GM19438 (cell line): ENCODE results near the gene RNF4.
"Not testable (repeated sequence)": the region's sequence is repeated elsewhere in the genome, so short reads cannot be mapped to it uniquely, and the experiment has no call there.

Source experiments
- ATAC-seq: cut with Tn5 transposase; IDR thresholded peaks from one replicate; pipeline ENCODE4 v1.9.1; 2021; ENCODE audit warnings: low read depth; ENCODE audit not compliant: unreplicated experiment

RNF4 gene

DNA sequence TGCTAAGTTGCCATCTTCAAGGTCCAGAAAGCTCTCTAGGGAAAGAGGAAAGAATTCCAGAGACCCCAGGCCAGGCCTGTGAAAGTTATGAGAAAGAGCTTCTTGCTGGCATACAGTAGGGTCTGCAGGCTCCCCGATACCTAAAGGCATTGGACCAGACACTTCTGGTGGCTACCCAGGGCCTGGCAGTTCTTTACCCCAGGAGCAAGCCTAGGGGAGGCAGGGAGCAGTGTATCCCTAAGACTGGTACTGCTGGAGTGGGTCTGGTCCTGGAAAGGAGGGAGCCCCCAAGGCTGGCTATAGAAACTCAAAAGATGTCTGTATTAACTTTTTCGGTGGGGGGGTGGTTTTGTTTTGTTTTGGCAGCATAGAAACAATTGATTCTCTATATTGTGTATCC, 47.7 kb downstream of the RNF4 start:
- no peak for ATAC-seq

- no peak for ATAC-seq
Observed at GRCh38 chr4:2526559-2526958, 57.7 kb downstream of the RNF4 start.

DNA sequence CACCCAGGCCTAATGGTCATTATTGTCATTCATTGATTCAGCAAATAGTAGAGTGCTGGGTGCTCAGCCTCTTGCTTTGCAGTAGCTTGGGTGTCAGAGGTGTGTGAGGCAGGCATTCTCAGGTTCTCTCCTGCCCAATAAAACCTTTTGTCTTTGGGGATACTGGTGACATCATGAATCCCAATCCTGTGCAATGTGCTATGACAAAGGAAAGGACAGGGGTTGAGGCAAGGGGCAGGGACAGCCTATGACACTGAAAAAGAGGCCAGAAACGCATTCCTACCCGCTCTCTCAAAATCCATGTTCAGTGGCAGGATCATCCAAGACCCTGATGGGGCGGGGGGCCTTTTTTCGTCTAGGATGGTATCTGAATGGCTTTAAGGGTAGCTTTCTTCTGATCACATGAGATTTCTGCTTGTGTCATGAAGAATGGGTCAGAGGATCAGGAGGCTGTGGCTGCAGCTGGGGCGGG, 66.0 kb downstream of the RNF4 start:
- ATAC-seq = no peak

DNA sequence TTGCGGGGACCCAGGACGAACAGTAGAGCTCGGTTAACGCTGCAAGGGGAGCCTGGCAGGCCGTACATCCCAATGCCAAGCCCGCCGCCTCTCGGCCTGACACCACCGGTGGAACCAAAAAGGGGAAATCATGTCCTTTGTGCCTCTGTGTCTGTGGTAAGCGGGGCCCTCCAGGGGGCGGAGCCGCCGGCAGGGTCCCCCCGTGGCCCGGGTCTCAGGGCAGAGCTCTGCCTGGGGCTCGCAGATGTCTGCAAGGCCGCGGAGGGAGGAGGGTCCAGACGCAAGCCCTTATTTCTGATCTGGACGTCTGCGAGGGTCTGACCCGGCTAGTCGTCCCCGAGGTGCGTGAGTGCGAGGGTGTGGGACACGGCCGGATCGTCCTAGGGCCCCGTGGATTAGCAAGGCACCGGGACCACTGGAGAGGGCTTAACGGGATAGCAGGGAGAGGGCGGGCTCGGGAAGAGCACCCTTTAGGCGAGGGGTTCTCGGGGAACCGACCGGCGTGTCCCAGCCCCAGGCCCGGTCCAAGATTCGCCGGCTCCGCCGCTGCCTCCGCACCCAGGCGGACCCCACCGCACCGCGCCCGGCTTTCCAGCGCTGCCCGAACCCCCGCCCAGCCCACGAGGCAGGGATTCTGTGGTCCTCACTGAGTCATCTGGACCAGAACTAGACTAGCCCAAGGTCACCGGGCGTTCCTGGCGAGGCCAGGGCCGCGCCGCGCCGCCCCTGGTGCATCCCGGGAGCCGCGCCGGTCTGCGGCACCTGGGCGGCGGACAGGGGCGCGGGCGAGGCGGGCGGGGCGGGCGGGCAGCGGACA, 66.7 kb downstream of the RNF4 start:
- peak; percentile 2 for ATAC-seq

GRCh38 chr4:2536193-2537010, 67.5 kb downstream of the RNF4 start, which contains the start of gene FAM193A:
Gene FAM193A (plus strand): TSS chr4:2536647. CDS start chr4:2536916, 269 bp downstream.
- ATAC-seq = peak; percentile 89

GRCh38 chr4:2537011-2537830, 68.3 kb downstream of the RNF4 start:
- peak; percentile 14 for ATAC-seq

DNA sequence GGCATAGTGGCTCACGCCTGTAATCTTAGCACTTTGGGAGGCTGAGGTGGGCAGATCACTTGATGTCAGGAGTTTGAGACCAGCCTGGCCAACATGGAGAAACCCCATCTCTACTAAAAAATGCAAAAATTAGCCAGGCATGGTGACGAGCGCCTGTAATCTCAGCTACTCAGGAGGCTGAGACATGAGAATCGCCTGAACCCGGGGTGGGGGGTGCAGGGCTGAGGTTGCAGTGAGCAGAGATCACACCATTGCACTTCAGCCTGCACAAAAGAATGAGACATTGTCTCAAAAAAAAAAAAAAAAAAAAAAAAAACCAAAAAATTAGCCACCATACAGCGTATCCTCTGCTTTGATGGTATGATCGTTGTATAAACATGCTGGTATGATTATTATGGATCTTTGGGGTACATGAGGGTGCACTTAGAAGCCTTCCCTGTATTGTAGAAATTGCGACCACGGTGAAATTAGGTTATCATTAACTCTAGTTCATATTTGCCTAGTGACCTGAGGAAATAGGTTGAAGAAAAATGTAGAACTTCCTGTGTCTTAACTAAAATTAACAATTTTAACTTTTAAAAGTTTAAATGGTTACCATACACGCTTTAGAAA, 74.8 kb downstream of the RNF4 start:
- ATAC-seq = not testable (repeated sequence)

- ATAC-seq = no peak
Observed at GRCh38 chr4:2545321-2546013, 76.6 kb downstream of the RNF4 start.

DNA sequence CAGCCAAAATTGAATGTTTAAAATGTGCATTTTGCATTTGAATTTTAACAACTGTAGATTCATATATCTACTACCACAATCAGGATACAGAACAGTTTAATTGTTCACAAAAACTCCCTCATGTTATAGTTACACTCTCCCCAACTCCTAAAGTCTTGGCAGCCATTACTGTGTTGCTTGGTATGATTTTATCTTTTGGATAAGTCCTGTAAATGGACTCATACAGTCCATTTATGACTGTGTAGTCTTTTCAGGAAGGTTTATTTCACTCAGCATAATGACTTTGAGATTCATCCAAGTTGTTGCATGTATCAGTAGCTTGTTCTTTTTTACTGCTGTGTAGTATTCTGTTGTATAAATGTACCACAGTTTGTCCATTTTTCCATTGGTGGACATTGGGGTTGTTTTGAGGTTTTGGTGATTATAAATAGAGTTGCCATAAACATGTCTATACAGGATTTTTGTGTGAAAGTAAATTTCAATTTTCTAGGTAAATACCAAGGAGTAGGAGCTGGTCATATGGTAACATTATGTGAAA, 77.4 kb downstream of the RNF4 start:
- ATAC-seq = no peak

DNA sequence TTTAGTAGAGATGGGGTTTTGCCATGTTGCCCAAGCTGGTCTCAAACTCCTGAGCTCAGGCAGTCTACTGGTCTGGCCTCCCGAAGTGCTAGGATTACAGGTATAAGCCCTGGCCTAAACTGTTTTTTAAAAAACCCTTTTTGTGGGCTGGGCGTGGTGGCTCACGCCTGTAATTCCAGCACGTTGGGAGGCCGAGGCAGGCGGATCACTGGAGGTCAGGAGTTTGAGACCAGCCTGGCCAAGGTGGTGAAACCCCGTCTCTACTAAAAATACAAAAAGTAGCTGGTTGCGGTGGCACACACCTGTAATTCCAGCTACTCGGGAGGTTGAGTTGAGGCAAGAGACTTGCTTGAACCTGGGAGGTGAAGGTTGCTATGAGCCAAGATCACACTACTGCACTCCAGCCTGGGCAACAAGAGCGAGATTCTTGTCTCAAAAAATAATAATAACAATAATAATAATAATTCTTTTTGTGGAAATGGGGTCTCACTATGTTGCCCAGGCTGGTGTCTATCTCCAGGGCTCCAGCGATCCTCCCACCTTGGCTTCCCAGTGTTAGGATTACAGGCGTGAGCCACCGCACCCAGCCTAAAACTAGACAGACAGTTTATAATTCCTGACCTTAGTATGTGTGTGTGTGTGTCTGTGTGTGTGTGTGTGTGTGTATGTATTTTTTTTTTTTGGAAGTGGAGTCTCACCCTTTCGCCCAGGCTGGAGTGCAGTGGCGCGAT, 78.2 kb downstream of the RNF4 start:
- not testable (repeated sequence) for ATAC-seq

GRCh38 chr4:2551118-2551517, 82.2 kb downstream of the RNF4 start:
- ATAC-seq = no peak

- ATAC-seq = no peak
Observed at GRCh38 chr4:2552806-2553205, 83.9 kb downstream of the RNF4 start.

GRCh38 chr4:2558301-2558700, 89.4 kb downstream of the RNF4 start:
- ATAC-seq = no peak

DNA sequence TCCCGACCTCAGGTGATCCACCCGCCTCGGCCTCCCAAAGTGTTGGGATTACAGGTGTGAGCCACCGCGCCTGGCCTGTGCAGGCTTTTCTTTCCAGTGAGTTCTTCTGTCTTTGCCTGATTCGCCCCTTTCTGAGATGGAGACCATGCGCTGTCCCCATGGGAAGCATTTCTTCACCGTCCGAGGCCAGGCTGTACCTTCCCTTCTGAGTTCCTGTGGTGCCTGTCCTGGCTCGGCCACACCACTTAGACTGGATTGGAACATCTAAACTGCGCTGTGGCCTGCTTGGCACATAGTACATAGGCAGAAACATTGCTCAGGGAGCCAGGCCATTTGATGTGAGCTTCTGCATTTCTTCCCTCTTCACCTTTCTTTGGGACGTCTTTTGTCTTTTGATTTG, 91.3 kb downstream of the RNF4 start:
- ATAC-seq = no peak
